Breast epithelium (tissue), 3 donors: ENCODE results near the gene FTO.

Experiments used
- POLR2A ChIP-seq: fragments of 450-650 bp; IDR thresholded peaks from one replicate; pipeline ENCODE4 v1.6.1; 2016; ENCODE audit warnings: antibody characterized with exemption, mild to moderate bottlenecking, moderate library complexity
- TF ChIP-seq, protein P1 (sequence below), 3 donors: fragments of 450-650 bp; IDR thresholded peaks; one replicate each; pipeline ENCODE4 v1.5.1; 2016 to 2017; ENCODE audit warnings: antibody characterized with exemption in 3 of 3, mild to moderate bottlenecking in 3 of 3, moderate library complexity in 3 of 3

DNA sequence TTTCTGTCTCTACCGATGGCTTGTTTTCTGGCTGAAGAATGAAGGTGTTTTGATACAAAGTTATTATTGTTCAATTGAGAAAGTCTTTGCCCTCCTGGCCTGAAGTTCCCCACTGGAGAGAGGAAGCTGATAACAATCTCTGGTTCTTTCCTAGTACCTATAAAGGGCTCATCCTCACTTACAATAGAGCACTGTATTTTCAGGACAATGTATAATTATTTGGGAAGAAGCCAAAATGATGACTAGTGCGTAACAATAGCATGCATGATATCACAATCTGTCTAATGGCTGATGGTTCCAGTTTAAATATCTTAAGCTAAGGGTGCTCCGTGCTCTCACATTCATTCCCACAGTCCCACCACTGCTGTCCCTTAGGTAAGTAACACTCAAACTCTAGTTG is 351.9 kb downstream of the FTO start:
- no peak for TF ChIP-seq POLR2A
- TF ChIP-seq, protein P1, sequence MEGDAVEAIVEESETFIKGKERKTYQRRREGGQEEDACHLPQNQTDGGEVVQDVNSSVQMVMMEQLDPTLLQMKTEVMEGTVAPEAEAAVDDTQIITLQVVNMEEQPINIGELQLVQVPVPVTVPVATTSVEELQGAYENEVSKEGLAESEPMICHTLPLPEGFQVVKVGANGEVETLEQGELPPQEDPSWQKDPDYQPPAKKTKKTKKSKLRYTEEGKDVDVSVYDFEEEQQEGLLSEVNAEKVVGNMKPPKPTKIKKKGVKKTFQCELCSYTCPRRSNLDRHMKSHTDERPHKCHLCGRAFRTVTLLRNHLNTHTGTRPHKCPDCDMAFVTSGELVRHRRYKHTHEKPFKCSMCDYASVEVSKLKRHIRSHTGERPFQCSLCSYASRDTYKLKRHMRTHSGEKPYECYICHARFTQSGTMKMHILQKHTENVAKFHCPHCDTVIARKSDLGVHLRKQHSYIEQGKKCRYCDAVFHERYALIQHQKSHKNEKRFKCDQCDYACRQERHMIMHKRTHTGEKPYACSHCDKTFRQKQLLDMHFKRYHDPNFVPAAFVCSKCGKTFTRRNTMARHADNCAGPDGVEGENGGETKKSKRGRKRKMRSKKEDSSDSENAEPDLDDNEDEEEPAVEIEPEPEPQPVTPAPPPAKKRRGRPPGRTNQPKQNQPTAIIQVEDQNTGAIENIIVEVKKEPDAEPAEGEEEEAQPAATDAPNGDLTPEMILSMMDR (IDR thresholded peaks at IDR 0.05): no peak
